ENCODE results near the gene CRY2. TPM values are rescaled to one million over a fixed set of nuclear protein-coding genes. Genes with fewer than 3 reads are reported as not detected.

The CRY2 gene
- total and polyA plus RNA-seq, 10 of the 15 experiments (the other 5 are each of a cell fraction or from before 2014, with no cell fraction given): 1.2 to 14.7 (median 8.1) TPM

DNA sequence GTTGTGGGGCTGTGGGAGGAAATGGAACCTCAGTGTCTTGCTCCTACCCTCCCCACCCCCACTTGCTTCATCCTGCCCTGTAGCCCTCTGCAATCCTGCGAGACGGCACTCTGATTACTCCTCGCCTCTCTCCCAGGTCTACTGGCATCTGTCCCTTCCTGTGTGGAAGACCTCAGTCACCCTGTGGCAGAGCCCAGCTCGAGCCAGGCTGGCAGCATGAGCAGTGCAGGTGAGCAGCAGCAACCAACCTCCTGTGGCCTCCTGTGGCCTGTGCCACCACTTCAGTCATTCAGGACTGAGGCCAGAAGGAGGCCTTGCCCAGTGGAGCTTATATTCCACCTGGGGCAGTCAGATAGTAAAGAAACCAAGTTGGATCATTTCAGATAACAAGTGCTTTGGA lies 23.4 kb downstream of the CRY2 start:
- ATAC-seq (no peak), FAIRE-seq (no peak), DNase-seq (ENCODE audit: low read depth, low spot score) (no peak)
- intact Hi-C loops (cut with micrococcal nuclease; ENCODE audit: unreplicated experiment) (no loop called here), in situ Hi-C loops (cut with MboI) (no loop called here)
- Histone ChIP-seq H3K9me3 (replicated peaks; ENCODE audit: control insufficient read depth, insufficient read depth, low read length) (no peaks in the 10 kb centered on the region), H3K27me3 (replicated peaks in 1 of 2; ENCODE audit: control insufficient read depth in 2 of 2, insufficient read depth in 2 of 2, low read length in 1 of 2) (no peaks in the 10 kb centered on the region), H3K27ac (ENCODE audit: control insufficient read depth, insufficient read depth) (no peak overlapping the region), H3K4me3 (no peak overlapping the region), H3K36me3 (ENCODE audit: control insufficient read depth in 2 of 2, insufficient read depth in 2 of 2, low read length in 1 of 2) (peaks cover 14 to 39% of the 10 kb centered on the region in 2 experiments), H3K4me1 (ENCODE audit: control insufficient read depth, insufficient read depth, low read length) (no peaks in the 10 kb centered on the region), H2AFZ (ENCODE audit: control insufficient read depth, low read depth, low read length) (no peak overlapping the region), H3K9ac (ENCODE audit: control insufficient read depth, insufficient read depth, low read length) (no peak overlapping the region), H3K79me2 (ENCODE audit: control insufficient read depth, insufficient read depth, low read length) (no peaks in the 10 kb centered on the region), H4K20me1 (ENCODE audit: control insufficient read depth, insufficient read depth) (no peaks in the 10 kb centered on the region), H3K4me2 (ENCODE audit: control insufficient read depth, insufficient read depth) (no peak overlapping the region)
- RAD21 ChIA-PET (ENCODE audit: unreplicated experiment): interaction anchor here (4.7 kb wide), 1 partner anchor 136 kb away, joined by 31 read pairs; no protein-coding TSS in a partner anchor
- SMC1A ChIA-PET (ENCODE audit: uncharacterized antibody, unreplicated experiment): no interaction called here
- CTCF ChIA-PET: interaction anchor here (0.8 to 4.5 kb wide), 5 partner anchors 28 to 184 kb away, joined by 3 to 27 read pairs (median 3); no protein-coding TSS in a partner anchor
- BruUV-seq (replicated peaks): no TSS peak
- TF ChIP-seq NR2C1 (IDR thresholded peaks at IDR 0.05) (no peak), ATF7 (IDR thresholded peaks at IDR 0.05; ENCODE audit: low read depth) (no peak), NRF1 (conservative IDR thresholded peaks at IDR 0.05; ENCODE audit: low read depth, low read length) (no peak), MXI1 (IDR thresholded peaks at IDR 0.05; ENCODE audit: low read depth, low read length) (no peak), SMARCA5 (IDR thresholded peaks at IDR 0.05) (no peak), SUPT20H (IDR thresholded peaks at IDR 0.05; ENCODE audit: borderline replicate concordance, control insufficient read depth, low read depth, low read length) (no peak)
- TF ChIP-seq, protein P1, sequence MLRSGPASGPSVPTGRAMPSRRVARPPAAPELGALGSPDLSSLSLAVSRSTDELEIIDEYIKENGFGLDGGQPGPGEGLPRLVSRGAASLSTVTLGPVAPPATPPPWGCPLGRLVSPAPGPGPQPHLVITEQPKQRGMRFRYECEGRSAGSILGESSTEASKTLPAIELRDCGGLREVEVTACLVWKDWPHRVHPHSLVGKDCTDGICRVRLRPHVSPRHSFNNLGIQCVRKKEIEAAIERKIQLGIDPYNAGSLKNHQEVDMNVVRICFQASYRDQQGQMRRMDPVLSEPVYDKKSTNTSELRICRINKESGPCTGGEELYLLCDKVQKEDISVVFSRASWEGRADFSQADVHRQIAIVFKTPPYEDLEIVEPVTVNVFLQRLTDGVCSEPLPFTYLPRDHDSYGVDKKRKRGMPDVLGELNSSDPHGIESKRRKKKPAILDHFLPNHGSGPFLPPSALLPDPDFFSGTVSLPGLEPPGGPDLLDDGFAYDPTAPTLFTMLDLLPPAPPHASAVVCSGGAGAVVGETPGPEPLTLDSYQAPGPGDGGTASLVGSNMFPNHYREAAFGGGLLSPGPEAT (IDR thresholded peaks at IDR 0.05; ENCODE audit: low read depth): no peak
- TF ChIP-seq, protein P2, sequence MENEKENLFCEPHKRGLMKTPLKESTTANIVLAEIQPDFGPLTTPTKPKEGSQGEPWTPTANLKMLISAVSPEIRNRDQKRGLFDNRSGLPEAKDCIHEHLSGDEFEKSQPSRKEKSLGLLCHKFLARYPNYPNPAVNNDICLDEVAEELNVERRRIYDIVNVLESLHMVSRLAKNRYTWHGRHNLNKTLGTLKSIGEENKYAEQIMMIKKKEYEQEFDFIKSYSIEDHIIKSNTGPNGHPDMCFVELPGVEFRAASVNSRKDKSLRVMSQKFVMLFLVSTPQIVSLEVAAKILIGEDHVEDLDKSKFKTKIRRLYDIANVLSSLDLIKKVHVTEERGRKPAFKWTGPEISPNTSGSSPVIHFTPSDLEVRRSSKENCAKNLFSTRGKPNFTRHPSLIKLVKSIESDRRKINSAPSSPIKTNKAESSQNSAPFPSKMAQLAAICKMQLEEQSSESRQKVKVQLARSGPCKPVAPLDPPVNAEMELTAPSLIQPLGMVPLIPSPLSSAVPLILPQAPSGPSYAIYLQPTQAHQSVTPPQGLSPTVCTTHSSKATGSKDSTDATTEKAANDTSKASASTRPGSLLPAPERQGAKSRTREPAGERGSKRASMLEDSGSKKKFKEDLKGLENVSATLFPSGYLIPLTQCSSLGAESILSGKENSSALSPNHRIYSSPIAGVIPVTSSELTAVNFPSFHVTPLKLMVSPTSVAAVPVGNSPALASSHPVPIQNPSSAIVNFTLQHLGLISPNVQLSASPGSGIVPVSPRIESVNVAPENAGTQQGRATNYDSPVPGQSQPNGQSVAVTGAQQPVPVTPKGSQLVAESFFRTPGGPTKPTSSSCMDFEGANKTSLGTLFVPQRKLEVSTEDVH (IDR thresholded peaks at IDR 0.05; ENCODE audit: low read depth, partially characterized antibody): no peak
- POLR2A ChIA-PET: no interaction called here
- WGBS (ENCODE audit: insufficient coverage, insufficient replicate concordance, low lambda C conversion rate, missing lambda C conversion rate): 84% methylated on average over 4 of the region's 4 CpGs

Data from GM12878 (cell line).